HG03469 (cell line): Measurements from ENCODE around the gene SUFU.

Experiments
- ATAC-seq: cut with Tn5 transposase; IDR thresholded peaks from one replicate; pipeline ENCODE4 v1.9.1; 2021; ENCODE audit warnings: mild to moderate bottlenecking, moderate library complexity, moderate number of reproducible peaks; ENCODE audit not compliant: unreplicated experiment

Gene SUFU

DNA sequence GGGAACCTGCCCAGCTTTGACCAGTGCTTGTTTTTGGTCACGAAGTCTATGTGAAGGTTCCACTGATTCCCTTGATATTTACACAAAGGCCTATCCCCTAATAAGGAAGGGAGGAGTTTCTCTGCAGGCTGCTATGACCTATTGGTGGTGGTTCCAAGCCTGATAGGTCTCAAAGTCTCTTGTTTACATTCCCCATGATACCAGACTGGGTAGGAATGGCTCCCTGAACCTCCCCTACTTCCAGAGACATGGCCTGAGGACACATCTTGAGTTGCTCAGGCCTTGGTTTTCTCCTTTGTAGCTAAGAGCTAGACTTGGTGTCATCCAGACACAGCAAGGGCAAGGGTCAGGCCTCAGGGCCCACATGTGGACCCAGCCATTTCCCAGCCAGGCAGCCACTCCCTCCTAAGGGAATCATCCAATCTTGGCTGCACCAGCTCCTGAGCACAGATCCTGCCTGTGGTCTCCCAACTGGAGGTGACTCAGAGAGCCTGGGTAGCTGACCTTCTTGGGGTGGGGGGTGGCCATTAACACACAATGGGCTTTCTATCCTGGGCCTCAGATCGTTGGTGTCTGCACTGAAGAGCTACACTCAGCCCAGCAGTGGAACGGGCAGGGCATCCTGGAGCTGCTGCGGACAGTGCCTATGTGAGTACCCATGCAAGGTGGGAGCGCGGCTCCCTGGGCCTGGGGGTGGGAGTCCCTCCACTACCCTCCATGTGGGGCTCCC lies 89.5 kb downstream of the SUFU start:
- no peak for ATAC-seq

- no peak for ATAC-seq
Measured at GRCh38 chr10:102593804-102594079, 90.0 kb downstream of the SUFU start.

DNA sequence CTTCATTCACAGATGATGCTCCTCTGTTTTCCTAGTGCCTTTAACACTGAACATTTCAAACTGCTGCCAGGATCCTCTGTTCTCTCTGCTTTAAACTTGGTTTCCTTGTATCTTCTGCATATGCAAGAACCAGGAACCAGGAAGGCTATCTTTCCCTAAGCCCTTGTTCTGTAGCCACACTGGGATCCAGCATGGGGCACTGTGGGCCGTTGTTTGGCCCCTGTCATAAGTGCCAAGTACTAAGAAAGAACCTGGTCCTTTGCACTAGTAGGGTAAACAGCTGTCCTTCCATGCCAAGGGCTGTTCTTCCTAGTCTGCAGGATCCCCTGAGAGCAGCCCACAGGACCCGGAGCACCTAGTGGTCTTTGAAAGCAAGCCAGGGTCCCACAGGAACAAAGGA lies 91.5 kb downstream of the SUFU start:
- ATAC-seq, result no peak

GRCh38 chr10:102595897-102596296 lies 92.1 kb downstream of the SUFU start:
- ATAC-seq, result no peak

- no peak for ATAC-seq
Measured at GRCh38 chr10:102596506-102596971, 92.8 kb downstream of the SUFU start.

DNA sequence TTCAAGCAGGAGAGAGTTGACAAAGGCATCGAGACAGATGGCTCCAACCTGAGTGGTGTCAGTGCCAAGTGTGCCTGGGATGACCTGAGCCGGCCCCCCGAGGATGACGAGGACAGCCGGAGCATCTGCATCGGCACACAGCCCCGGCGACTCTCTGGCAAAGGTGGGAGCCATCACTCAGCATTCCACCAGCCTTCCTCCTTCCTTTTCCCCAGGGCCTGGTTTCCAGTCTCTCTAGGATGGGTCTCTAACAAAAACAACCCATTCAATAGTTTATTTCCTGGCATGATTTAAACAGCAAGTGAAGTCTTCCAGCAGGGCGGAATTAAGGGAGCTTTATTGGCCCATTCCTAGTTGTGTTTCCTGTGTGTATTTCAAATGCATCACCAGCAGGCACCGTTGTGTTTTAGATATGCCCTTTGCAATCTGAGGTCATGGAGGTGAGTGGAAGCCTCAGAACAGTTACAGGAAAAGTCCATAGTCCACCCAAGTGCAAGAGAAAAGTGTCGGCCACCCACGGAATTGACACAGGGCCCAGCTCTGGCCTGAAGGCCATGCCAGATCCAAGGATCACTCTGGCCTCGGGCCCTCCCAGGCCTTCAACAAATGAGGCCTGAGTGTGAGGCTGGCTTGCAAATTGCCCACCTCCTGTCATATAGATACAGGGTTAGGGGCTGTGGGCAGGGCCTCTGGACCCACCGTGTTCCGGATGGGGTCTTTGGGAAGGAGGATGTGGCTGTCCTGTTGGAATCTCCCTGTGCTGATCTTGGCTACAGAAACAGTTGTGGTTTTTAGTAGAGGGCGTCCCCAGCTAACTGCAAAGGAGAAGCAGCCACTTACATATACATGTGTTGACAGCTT lies 93.6 kb downstream of the SUFU start:
- no peak for ATAC-seq

DNA sequence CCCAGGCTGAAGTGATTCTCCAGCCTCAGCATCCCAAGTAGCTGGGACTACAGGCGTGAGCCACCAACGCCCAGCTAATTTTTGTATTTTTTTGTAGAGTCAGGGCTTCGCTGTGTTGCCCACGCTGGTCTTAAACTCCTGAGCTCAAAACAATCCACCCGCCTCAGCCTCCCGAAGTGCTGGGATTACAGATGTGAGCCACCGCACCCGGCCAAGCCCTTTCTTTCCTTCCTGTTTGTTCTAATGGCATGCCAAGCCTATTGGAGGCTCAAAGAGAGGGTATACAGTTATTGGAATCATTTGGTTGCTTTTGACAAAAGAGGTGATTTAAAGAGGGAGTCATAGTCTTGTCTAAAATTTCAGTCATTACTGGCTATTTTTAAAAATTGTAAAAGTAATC lies 94.5 kb downstream of the SUFU start:
- no peak for ATAC-seq

GRCh38 chr10:102599565-102600327 lies 96.0 kb downstream of the SUFU start:
- ATAC-seq, result no peak

DNA sequence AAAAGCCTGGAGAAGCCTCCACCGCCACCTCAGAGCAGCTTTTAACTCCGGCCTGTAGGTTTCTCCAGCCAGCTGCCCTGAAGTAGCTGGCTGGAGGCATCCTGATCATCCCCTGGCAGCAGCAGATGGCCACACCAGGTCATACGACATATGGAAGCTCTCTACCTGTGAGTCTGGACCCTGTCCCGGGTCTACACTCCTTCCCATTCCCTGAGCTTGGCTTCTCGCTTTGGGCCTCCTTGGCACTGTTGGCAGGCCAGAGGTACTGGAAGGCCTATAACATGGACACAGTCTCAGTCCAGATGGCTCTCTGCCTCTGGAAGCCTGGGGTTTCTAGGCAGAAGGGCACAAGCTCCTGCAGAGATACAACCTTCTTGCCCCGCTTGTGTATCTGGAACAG lies 97.0 kb downstream of the SUFU start:
- no peak for ATAC-seq

DNA sequence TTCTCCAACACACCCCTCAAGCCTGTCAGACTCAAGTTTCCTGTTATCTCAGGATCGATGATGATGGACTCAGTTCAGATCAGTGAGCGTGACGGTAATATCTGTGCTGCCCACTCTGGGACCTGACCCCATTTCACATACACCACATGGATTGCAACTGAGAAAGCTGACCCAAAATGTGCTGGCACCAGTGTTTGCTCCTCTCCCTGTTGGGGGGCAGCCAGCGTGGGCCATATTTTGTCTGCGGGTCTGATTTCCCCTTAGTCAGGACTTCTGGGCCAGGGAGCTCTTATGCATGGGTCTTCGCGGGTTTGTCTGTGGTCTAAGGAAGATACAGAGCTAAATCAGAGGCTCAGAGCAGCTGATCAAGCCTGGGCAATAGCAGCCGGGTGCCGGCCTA lies 97.9 kb downstream of the SUFU start:
- no peak for ATAC-seq

- ATAC-seq, result no peak
Measured at GRCh38 chr10:102602272-102603045, 98.7 kb downstream of the SUFU start.

DNA sequence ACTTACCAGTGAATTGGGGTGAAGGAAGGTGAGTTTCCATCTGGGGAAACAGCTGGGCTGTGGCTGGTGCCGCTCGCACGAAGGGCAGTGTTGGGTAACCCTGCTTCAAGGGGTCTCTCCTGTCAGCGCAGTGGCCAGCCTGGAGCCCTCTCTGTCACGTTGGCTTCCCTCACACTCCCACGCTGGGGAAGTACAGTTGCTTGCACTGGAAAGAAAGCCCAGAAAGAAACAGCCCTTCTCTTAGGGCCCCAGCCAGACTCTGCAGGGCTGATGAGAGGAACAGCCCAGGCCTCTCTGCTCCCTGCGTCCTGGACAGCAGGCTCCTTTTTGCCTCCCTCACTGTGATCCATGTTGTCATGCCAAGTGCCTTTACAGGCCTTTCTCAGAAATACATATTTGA lies 100.2 kb downstream of the SUFU start:
- no peak for ATAC-seq

GRCh38 chr10:102604439-102604841 lies 100.7 kb downstream of the SUFU start:
- no peak for ATAC-seq

DNA sequence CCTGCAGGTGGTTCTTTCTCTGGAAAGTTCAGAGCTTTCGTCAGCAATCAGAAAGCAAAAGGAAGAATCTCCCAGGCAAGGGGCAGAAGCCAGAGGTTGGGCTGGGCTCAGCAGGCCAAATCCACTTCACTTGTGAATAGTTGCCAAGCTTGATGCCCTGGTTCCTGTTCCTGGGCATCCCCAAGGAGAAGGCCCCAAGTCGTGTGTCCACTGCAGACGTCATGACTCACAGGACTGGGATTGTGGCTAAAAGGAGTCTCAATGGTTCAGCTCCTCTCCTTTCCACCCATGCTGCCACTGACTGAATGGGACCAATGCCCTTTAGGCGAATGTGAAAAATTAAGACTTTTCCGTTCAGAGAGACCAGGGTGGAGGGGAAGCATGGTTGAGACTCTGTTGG lies 101.9 kb downstream of the SUFU start:
- no peak for ATAC-seq

DNA sequence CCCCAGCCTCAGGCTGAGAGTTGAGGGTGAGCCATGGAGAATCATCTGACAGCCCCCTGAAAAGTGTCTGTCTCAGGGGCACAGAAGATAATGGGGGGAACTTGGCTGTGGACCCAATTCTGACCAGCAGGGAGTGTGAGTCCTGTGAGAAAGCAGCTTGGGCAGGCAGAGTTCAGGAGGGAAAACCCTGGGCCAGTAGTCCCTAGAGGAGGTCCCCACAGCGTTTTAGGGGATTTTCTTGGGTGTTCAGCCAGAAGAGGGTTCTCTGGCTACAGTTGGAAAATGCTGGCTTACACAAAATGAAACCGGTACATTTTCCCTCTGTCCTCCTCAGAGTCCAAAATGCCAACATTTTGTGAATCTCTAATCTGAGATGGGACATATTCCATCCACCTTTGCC lies 104.7 kb downstream of the SUFU start:
- no peak for ATAC-seq

DNA sequence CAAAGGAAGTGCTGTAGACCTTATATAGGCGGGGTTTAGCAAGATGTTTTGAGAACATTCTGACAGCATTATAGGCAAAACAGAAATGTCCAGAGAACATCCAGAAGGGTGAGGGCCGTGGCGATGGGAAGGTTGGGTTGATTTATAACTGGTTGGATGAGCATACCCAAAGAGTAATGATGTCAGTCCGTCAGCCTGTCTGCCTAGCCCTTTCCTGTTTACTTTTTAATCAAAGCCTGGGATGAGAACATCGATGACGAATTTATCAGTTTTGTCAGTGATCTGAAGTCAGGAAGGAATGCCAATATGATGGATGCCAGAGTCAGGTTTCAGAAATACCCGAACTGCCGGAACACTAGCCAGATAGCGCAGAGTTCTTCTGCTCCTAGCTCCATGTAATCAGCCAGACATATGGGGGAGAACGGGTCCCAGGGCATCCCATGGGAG lies 106.7 kb downstream of the SUFU start:
- ATAC-seq, result no peak

- no peak for ATAC-seq
Measured at GRCh38 chr10:102611514-102612087, 107.8 kb downstream of the SUFU start.

DNA sequence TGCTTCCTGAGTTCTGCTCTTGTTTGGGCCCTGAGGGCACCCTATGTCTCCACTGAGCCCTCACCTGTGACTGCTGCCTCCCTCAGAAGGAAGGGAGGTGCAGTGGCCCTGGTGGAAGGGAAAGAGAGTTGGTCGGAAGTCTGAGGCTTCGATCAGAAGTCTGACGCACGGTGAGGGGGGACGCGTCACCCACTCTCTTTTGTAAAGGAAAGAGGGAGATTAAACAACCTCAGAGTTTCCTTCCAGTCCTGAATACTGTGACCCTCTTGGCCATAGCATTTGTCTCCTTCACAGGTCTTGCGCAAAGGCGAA lies 109.1 kb downstream of the SUFU start:
- no peak for ATAC-seq

DNA sequence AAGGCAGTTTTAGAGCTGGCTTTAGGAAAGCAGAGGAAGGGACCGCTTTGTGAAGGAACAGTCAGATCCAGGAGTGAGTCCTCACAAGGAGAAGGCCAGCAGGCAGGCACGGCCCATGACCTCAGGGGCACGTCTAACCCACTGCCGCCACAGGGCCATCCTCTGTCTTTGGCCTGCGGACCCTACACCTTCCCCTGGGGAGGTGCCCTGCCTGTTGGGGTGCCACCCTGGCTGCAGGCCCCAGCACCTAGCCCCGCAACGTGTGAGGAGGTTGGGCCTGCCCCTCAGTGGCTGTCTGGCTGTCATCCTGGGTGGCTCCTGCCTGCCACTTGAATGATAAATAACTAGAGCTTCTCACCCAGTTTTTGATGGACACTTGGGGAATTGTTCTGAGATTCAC lies 109.5 kb downstream of the SUFU start:
- ATAC-seq, result no peak

DNA sequence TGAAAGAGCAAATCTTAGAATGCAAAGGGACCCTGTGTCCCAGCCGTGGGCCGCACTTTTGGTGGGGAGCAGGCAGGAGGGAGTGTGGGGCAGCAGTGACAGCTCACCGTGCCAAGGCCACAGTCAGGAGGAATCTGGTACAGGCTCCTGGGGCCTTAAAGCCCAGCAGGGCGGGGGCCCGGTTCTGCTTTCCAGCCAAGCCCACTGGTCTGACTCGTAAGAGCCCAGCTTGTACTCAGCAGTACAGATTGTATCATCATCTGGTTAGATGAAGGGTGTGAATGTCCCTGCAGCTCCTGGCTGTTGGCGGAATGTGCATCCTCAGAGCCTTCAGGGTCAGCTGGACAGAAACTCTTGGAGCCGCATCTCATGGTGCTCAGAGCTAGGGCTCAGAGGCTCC lies 110.0 kb downstream of the SUFU start:
- ATAC-seq, result no peak

DNA sequence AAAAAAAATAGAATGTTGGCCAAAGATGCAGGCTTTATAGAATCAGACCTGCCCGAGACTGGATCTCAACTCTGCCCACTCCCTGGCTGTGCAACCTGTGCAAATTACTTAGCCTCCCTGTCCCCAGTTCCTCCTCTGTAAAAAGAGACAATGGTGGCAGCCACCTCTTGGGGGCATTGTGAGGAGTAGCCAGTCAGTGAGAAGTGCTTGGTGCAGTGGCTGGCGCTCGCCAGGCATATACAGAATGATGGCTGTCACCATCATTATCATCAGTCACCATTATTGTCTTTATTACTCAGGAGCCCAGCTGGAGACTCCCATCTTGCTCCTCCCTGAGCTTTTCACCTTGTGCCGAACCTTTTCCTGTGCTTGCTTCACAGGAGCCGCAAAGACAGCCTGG lies 111.1 kb downstream of the SUFU start:
- no peak for ATAC-seq
